NB4 (cell line): Measurements from ENCODE around the gene IL18RAP.

Source experiments
- POLR2A ChIP-seq: IDR thresholded peaks from 2 replicates; pipeline ENCODE4 v1.6.1; 2011; ENCODE audit warnings: mild to moderate bottlenecking; ENCODE audit not compliant: insufficient read length; ENCODE audit errors: extremely low read depth
- TF ChIP-seq, protein P1 (sequence below): IDR thresholded peaks from one replicate; pipeline ENCODE4 v1.5.1; 2012; ENCODE audit warnings: low read depth, low read length

DNA sequence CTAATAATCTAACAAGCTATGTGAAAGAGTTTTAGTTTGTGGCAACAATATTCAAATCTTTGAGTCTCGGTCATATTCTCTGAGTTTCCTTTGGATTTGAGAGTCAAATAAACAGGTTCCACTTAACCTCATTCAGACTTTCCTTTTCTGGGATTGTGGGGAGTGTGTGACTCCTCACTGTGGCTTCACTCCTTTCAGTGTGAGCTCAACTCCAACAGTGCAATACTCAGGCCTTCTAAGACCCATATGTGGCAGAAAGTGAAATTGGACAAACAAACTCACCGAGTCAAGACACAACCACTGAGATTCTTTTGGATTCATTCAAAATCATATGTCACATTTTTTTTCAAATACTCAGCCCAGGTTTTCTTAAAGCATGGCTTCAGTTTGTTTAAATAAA, 75.5 kb downstream of the IL18RAP start:
- TF ChIP-seq, protein P1, sequence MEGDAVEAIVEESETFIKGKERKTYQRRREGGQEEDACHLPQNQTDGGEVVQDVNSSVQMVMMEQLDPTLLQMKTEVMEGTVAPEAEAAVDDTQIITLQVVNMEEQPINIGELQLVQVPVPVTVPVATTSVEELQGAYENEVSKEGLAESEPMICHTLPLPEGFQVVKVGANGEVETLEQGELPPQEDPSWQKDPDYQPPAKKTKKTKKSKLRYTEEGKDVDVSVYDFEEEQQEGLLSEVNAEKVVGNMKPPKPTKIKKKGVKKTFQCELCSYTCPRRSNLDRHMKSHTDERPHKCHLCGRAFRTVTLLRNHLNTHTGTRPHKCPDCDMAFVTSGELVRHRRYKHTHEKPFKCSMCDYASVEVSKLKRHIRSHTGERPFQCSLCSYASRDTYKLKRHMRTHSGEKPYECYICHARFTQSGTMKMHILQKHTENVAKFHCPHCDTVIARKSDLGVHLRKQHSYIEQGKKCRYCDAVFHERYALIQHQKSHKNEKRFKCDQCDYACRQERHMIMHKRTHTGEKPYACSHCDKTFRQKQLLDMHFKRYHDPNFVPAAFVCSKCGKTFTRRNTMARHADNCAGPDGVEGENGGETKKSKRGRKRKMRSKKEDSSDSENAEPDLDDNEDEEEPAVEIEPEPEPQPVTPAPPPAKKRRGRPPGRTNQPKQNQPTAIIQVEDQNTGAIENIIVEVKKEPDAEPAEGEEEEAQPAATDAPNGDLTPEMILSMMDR = no peak
- no peak for TF ChIP-seq POLR2A
